Common myeloid progenitor, CD34-positive (primary cell): ENCODE data around the gene ARMC2.

Source experiments
- CTCF ChIA-PET: fragments of 350-600 bp; sonication (Branson Sonifier 250); formaldehyde crosslinking; loops from one replicate; lab custom pipeline; 2021; ENCODE audit warnings: antibody characterized with exemption; lab: Charles Lee
- POLR2A ChIA-PET: fragments of 350-600 bp; sonication (Branson Sonifier 250); formaldehyde crosslinking; loops from one replicate; lab custom pipeline; 2021; ENCODE audit warnings: antibody characterized with exemption; lab: Charles Lee
- DNase-seq, 3 donors: peaks; one replicate each; pipeline versions ENCODE4 v3.0.0 to v3.0.0-alpha.2; 2013
- H3K27ac ChIP-seq, 2 experiments: 1 replicate in 1 of 2; 2 replicates in 1 of 2; pipeline ENCODE4 v1.7.0; 2013; ENCODE audit warnings: inconsistent platforms in 2 of 2, low read length in 2 of 2, mild to moderate bottlenecking in 2 of 2, low read depth in 1 of 2, moderate library complexity in 1 of 2; ENCODE audit not compliant: severe bottlenecking in 2 of 2, insufficient read depth in 1 of 2, poor library complexity in 1 of 2
- H3K27me3 ChIP-seq, 5 experiments: replicated peaks in 2 of 5; 1 replicate in 3 of 5; 2 replicates in 2 of 5; pipeline versions ENCODE4 v1.6.1 to v1.7.0; 2013; ENCODE audit warnings: low read length in 4 of 5, mild to moderate bottlenecking in 2 of 5, moderate library complexity in 2 of 5, inconsistent platforms in 1 of 5; ENCODE audit not compliant: insufficient read depth in 5 of 5, control insufficient read depth in 4 of 5
- H3K36me3 ChIP-seq, 4 experiments: 1 replicate in 2 of 4; 2 replicates in 2 of 4; pipeline versions ENCODE4 v1.6.1 to v1.7.0; 2013; ENCODE audit warnings: low read length in 3 of 4, control low read depth in 1 of 4, mild to moderate bottlenecking in 1 of 4; ENCODE audit not compliant: control insufficient read depth in 4 of 4, insufficient read depth in 4 of 4
- H3K4me1 ChIP-seq, 4 experiments: 1 replicate in 3 of 4; 2 replicates in 1 of 4; pipeline versions ENCODE4 v1.6.1 to v1.7.1; 2013; ENCODE audit warnings: low read length in 3 of 4, mild to moderate bottlenecking in 3 of 4, control low read depth in 1 of 4, inconsistent platforms in 1 of 4, moderate library complexity in 1 of 4; ENCODE audit not compliant: control insufficient read depth in 4 of 4, insufficient read depth in 4 of 4; ENCODE audit errors: control extremely low read depth in 1 of 4
- H3K4me3 ChIP-seq, 7 experiments: 1 replicate in 4 of 7; 2 replicates in 3 of 7; pipeline versions ENCODE4 v1.5.1 to v1.7.0; 2013; ENCODE audit warnings: mild to moderate bottlenecking in 7 of 7, low read length in 6 of 7, moderate library complexity in 6 of 7, inconsistent platforms in 2 of 7, low read depth in 2 of 7, control low read depth in 1 of 7; ENCODE audit not compliant: insufficient read depth in 4 of 7, control insufficient read depth in 1 of 7; ENCODE audit errors: extremely low read depth in 1 of 7
- H3K9me3 ChIP-seq, 5 experiments: 1 replicate in 4 of 5; 2 replicates in 1 of 5; pipeline versions ENCODE4 v1.6.1 to v1.7.1; 2013; ENCODE audit warnings: low read length in 4 of 5, mild to moderate bottlenecking in 2 of 5, inconsistent platforms in 1 of 5, low read depth in 1 of 5, moderate library complexity in 1 of 5; ENCODE audit not compliant: control insufficient read depth in 4 of 5, insufficient read depth in 2 of 5; ENCODE audit errors: control extremely low read depth in 1 of 5
- WGBS: methylation state at CpG from one replicate; pipeline ENCODE4 v1.1.5; 2013; ENCODE audit not compliant: insufficient coverage; 5-methylcytosine and 5-hydroxymethylcytosine counted together

The ARMC2 gene

GRCh38 chr6:108897371-108897770 lies 49.1 kb downstream of the ARMC2 start:
- Histone ChIP-seq H3K4me3 (no peak overlapping the region), H3K27ac (no peak overlapping the region), H3K9me3 (no peaks in the 10 kb centered on the region), H3K4me1 (peaks cover 17 to 65% (median 39%) of the 10 kb centered on the region in 4 experiments), H3K27me3 (no peaks in the 10 kb centered on the region), H3K36me3 (no peaks in the 10 kb centered on the region)
- CTCF ChIA-PET, result no interaction called here
- DNase-seq, result no peak
- WGBS, result no CpG with 5 or more reads among the region's 1 CpG
- POLR2A ChIA-PET, result no interaction called here

DNA sequence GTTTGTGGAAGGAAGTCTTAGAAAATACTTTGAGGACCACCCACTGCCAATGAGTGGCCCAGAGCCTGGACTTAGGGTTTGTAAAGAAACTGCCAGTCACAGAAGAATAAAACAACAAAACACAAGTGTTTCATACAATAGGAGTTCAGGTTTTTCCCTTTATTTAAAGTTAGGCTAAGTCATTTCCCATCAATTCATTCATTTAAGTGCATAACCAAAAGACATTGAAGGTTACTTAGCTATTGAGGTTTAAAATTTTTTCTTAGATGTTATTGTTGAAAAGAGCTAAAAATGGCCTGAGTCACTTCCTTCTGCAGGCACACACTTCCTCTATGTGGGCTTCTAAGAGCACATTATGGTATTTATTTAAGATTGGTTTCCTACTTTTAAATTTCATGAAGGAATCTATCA lies 54.2 kb downstream of the ARMC2 start:
- peak overlapping the region in 1 of 7 experiments; percentile 17 for H3K4me3 ChIP-seq
- DNase-seq, result peak; percentile 81 to 95 (median 92)
- H3K27me3 ChIP-seq, result no peaks in the 10 kb centered on the region
- no peaks in the 10 kb centered on the region for H3K9me3 ChIP-seq
- H3K36me3 ChIP-seq, result no peaks in the 10 kb centered on the region
- ChIA-PET POLR2A (no interaction called here), CTCF (interaction anchor here (0.7 to 1.7 kb wide), 9 partner anchors 8 to 352 kb away, joined by 3 to 7 read pairs (median 3); no protein-coding TSS in a partner anchor)
- peak overlapping the region; percentile 61 to 72 for H3K27ac ChIP-seq
- H3K4me1 ChIP-seq, result peaks cover 28 to 67% (median 50%) of the 10 kb centered on the region in 4 experiments

GRCh38 chr6:108903796-108904195 lies 55.6 kb downstream of the ARMC2 start:
- Histone ChIP-seq H3K9me3 (no peaks in the 10 kb centered on the region), H3K27ac (no peak overlapping the region), H3K4me3 (peak overlapping the region in 2 of 7 experiments; percentile 16 to 19), H3K36me3 (no peaks in the 10 kb centered on the region), H3K27me3 (no peaks in the 10 kb centered on the region), H3K4me1 (peaks cover 28 to 56% (median 45%) of the 10 kb centered on the region in 4 experiments)
- 100% methylated on average over 1 of the region's 1 CpG for WGBS
- POLR2A ChIA-PET, result no interaction called here
- CTCF ChIA-PET, result interaction anchor here (0.9 to 3.9 kb wide), 3 partner anchors 10 to 172 kb away, joined by 3 to 28 read pairs (median 3); no protein-coding TSS in a partner anchor
- DNase-seq, result no peak

- Histone ChIP-seq H3K4me3 (no peak overlapping the region), H3K27ac (peak overlapping the region in 1 of 2 experiments; percentile 36), H3K9me3 (no peaks in the 10 kb centered on the region), H3K36me3 (no peaks in the 10 kb centered on the region), H3K4me1 (peaks cover 28 to 54% (median 44%) of the 10 kb centered on the region in 4 experiments), H3K27me3 (no peaks in the 10 kb centered on the region)
- DNase-seq, result peak in 2 of 3 donors; percentile 86 to 92
- POLR2A ChIA-PET, result interaction anchor here (0.7 kb wide), 1 partner anchor 504 kb away, joined by 4 read pairs; no protein-coding TSS in a partner anchor
- WGBS, result 20% methylated on average over 1 of the region's 3 CpGs
- CTCF ChIA-PET, result interaction anchor here (0.7 to 3.9 kb wide), 4 partner anchors 11 to 1282 kb away, joined by 3 to 28 read pairs (median 10); no protein-coding TSS in a partner anchor
Observed at GRCh38 chr6:108904741-108905140, 56.5 kb downstream of the ARMC2 start.

DNA sequence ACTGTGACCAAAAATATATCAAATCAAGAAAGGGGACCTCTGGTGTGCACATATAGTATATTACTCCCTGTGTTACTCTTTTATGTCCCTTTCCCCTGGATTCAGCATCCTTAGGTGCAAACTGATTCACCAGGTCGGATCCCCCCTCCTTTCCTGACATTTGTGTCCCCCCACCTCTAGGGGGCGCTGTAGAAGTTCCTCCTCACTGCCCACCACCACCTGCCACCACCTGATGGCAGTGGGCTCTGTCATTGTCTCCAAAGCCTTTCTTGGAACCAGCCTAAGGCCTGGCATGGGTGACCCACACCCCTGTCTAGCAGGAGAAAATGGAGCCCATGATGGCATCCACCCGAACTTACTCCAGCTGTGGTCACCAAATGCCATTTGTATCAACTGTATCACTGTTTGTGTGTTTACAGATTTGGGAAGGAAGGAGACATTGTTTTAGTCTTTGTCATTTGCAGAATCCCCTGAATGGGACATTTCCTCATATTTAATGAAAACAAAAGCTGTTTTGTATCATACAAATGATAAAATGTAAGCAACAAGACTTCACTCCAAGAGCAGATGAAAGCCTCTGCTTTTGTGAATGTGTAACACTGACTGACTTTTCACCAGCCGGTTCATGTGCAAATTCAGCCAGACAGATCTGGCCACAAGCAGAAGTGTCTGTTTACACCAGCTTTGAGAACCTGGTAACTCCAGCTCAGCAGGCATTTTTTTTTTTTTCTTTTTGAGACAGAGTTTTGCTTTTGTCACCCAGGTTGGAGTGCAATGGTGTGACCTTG lies 66.2 kb downstream of the ARMC2 start:
- ChIA-PET CTCF (interaction anchor here (0.9 to 3.9 kb wide), 11 partner anchors 9 to 161 kb away, joined by 3 to 28 read pairs (median 4); no protein-coding TSS in a partner anchor), POLR2A (interaction anchor here (0.6 kb wide), 1 partner anchor 100 kb away, joined by 3 read pairs; no protein-coding TSS in a partner anchor)
- Histone ChIP-seq H3K27me3 (no peaks in the 10 kb centered on the region), H3K4me1 (peaks cover 2 to 12% (median 4%) of the 10 kb centered on the region in 4 experiments), H3K36me3 (no peaks in the 10 kb centered on the region), H3K4me3 (no peak overlapping the region), H3K27ac (no peak overlapping the region), H3K9me3 (no peaks in the 10 kb centered on the region)
- DNase-seq, result peak; percentile 49 to 67 (median 64)
- WGBS, result 76% methylated on average over 4 of the region's 4 CpGs

- no peaks in the 10 kb centered on the region for H3K36me3 ChIP-seq
- H3K4me3 ChIP-seq, result no peak overlapping the region
- H3K9me3 ChIP-seq, result no peaks in the 10 kb centered on the region
- 99% methylated on average over 5 of the region's 5 CpGs for WGBS
- peaks cover under 1 to 9% (median 3%) of the 10 kb centered on the region in 4 experiments for H3K4me1 ChIP-seq
- no peak overlapping the region for H3K27ac ChIP-seq
- H3K27me3 ChIP-seq, result no peaks in the 10 kb centered on the region
- ChIA-PET CTCF (interaction anchor here (0.8 to 3.9 kb wide), 10 partner anchors 10 to 160 kb away, joined by 3 to 28 read pairs (median 4); no protein-coding TSS in a partner anchor), POLR2A (no interaction called here)
- no peak for DNase-seq
Observed at GRCh38 chr6:108915258-108915657, 67.0 kb downstream of the ARMC2 start.
